NCI-H2107 (cell line): Measurements from ENCODE around the gene EVPL.
"Not testable (repeated sequence)": the region's sequence is repeated elsewhere in the genome, so short reads cannot be mapped to it uniquely, and the experiment has no call there.

Experiments used
- DNase-seq: peaks from one replicate; lab custom pipeline; 2025; lab: John Stamatoyannopoulos, UW

The EVPL gene

GRCh38 chr17:75996665-75997590, 30.2 kb downstream of the EVPL start:
- DNase-seq: no peak

GRCh38 chr17:75995385-75995925, 31.7 kb downstream of the EVPL start:
- DNase-seq: no peak

DNA sequence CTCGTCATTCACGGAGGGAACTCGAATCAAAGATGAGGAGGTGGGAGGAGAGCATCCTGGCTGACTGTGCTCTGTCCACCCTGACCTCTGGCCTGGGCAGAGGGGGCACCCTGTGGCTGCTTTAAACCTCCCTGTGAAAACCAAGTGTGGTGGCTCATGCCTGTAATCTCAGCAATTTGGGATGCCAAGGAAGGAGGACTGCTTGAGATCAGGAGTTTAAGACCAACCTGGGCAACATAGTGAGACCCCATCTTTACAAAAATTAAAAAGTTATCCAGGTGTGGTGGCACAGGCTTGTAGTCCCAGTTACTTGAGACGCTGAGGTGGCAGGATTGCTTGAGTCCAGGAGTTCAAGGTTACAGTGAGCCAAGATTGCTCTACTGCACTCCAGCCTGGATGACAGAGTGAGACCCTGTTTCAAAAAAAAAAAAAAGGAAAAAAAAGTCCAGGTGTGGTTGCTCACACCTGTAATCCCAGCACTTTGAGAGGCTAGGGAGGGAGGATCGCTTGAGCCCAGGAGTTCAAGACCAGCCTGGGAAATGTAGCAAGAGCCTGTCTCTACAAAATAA, 32.2 kb downstream of the EVPL start:
- no peak for DNase-seq

GRCh38 chr17:75991396-75991795, 35.7 kb downstream of the EVPL start:
- DNase-seq: no peak

DNA sequence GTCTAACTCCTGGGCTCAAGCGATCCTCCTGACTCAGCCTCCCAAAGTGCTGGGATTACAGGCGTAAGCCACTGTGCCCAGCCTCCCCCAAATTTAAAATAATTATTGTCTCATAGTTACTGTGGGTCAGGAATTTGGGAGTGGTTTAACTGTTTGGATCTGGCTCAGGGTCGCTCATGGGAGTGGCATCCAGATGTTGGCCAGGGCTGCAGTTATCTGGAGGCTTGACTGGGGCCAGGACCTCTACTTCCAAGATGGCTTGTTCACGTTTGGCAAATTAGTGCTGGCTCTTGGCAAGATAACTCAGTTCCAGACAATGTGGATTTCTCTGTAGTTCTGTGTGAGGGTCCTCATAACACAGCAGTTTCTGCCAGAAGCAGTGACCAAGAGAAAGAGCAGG, 40.1 kb downstream of the EVPL start:
- DNase-seq: no peak

DNA sequence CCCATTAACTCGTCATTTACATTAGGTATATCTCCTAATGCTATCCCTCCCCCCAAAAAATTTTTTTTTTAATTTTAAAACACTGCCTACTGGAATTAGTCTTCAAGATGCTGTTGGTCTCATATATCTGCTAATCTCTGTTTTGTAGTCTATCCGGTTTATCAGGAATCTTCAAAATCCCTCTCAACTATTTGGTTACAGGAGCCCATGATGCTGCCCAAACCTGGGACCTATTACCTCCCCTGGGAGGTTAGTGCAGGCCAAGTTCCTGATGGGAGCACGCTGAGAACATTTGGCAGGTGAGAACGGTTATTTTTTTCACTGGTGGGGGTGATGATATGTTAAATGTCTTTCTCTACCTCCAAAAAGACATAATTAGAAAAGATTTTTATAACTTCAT, 41.1 kb downstream of the EVPL start:
- no peak for DNase-seq

DNA sequence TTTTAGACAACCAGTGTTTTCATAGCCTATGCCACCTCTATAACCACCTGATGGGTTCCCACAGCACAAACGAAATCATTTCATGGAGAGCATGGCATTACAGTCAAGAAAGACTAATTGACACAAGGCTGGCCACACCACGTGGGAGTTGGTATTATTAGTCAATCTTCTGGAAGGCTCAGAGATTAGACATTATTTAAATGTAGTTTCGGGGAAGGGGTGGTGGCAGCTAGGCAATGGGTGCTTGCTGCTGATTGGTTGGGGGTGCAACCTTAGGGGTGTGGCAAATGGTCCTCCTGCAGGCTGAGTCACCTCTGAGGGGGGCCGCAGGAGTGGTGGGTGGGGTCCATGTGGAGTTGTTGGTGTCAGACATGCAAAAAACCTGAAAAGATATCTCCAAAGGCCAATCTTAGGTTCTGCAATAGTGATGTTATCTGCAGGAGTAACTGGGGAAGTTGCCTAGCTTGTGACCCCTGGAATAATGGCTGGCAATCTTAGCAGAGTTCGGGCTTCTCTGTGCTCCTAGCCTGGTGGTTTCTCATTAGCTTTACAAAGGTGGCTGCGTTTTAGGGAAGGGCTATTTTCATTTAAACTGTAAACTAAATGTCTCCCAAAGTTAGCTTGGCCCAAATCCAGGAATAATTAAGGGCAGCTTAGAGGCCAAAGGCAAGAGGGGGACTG, 43.5 kb downstream of the EVPL start:
- DNase-seq: no peak

DNA sequence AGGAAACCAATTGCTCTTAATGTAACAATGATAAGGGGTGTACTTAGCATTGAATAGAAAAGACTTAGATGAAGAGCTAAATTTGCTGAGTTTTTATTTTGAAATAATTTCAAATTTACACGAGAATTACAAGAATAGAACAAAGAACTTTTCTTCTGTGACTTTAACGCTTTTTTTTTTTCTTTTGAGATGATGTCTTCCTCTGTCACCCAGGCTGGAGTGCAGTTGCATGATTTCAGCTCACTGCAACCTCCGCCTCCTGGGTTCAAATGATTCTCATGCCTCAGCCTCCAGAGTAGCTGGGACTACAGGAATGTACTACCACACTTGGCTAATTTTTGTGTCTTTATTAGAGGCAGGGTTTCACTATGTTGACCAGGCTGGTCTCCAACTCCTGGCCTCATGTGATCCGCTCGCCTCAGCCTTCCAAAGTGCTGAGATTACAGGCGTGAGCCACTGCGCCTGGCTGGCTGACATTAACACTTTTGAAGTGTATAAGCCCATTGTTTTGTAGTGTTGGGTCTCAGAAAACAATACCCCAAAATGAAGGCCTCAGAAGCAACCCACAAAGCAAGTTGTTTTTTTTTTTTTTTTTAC, 46.0 kb downstream of the EVPL start:
- no peak for DNase-seq

DNA sequence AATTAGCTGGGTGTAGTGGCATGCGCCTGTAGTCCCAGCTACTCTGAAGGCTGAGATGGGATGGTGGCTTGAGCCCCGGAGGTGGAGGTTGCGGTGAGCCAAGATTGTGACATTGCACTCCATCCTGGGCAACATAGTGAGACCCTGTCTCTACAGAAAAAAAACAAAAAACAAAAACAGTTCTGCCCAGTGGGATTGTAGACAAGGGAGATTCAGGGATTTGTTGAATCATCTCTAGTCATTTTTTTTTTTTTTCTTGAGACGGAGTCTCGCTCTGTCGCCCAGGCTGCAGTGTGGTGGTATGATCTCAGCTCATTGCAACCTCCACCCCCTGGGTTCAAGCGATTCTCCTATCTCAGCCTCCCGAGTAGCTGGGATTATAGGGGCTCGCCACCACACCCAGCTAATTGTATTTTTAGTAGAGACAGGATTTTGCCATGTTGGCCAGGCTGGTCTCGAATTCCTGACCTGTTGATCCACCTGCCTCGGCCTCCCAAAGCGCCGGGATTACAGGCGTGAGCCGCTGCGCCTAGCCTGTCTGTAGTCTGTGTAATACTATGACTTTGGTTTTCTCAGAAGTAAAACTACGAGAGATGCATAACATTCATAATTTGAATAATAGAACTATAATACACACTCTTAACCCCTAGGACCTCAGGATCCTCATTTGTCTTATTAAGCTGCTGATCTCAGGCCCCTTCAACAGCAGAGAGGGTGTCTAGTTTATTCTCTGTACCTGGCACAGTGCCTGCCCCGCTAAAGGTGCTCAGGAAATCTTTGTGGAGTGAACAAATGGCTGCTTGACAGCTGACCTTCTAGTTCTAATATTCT, 46.7 kb downstream of the EVPL start:
- DNase-seq: no peak

GRCh38 chr17:75979705-75980187, 47.4 kb downstream of the EVPL start:
- no peak for DNase-seq

DNA sequence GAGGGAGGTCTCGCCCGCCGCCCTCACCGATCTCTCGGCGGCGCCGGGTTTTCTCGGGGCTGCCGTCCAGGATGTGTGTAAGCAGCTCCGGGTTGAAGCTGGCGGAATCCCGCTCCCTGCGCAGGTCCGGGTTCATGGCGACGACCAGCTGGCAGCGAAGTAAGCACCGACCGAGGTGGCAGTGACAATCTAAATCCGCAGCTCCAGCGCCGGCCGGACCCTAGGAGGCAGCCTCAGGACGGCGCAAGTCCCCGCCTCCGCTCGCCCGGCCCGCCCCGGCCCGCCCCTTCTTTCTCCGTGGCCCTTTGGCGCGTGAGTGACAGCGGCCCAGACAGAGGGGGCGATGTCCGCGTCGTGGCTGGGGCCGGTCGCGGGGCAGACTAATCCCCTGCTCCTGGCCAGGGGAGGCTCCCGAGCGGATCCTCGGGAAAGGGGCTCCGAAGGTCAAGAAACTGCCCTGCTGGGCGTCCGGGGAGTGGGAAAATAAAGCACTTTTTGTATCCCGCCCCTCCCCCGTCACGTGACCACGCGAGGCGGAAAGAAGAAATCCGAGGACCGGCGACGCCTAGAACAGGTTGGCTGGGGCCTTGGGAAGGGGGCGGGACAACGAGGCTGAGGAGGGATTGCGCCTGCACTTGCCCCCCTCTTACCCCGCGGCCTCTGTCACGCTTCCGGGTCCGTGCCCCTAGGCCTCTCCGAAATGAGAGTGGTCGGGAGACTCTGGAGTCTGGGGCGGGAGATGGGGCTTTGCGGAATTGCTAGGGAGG, 48.0 kb downstream of the EVPL start, which contains the start of the genes ACOX1 and TEN1:
Gene ACOX1, minus strand, starts transcription at position 229 of the 767 bp plus-strand sequence. Its CDS starts 93 bp downstream, at position 136.
Gene TEN1, plus strand, starts transcription at position 303 of the 767 bp plus-strand sequence. CDS start 6,953 bp downstream, outside the sequence.
- DNase-seq: peak; percentile 91

DNA sequence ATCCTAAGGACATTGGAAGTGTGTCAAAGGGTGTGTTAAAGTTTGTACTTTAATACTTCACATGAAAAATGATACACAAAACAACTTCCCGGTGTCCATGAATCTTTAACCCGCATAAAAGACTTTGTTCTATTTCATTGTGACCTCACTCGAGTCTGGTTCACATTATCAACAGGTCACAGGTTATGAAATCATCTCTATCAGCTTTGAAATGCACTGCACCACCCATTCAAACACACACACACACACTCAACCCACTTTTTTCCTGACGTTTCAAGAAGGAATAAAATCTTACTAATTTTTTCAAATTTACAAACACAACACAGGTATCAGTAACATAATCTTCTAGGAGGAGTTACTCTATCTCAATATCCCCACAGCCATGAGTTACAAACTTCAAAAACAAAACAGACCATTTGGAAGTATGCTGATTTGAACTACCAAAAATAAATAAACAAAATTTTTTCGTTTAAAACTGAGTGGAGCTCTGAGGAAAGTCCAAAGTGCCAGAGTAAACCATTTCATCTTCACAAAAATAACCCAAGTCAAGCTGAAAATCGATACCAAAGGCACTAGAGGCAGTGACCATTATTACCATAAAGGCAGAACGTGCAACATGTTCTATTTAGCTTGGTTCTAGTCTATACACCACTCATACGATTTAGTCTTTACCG, 50.8 kb downstream of the EVPL start:
- no peak for DNase-seq

- DNase-seq: no peak
These were observed 51.3 kb downstream of the EVPL start for GRCh38 chr17:75975757-75976174.

DNA sequence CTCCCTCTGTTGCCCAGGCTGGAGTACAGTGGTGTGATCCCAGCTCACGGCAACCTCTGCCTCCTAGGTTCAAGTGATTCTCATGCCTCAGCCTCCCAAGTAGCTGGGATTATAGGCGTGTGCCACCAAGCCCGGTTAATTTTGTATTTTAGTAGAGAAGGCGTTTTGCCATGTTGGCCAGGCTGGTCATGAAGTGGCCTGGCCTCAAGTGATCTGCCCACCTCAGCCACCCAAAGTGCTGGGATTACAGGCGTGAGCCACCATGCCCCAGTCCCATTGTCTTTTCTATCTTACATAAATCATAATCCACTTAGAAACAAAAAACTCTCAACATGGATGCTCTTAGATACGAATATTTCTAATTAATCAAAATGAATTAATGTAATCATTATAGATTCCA, 51.9 kb downstream of the EVPL start:
- not testable (repeated sequence) for DNase-seq

DNA sequence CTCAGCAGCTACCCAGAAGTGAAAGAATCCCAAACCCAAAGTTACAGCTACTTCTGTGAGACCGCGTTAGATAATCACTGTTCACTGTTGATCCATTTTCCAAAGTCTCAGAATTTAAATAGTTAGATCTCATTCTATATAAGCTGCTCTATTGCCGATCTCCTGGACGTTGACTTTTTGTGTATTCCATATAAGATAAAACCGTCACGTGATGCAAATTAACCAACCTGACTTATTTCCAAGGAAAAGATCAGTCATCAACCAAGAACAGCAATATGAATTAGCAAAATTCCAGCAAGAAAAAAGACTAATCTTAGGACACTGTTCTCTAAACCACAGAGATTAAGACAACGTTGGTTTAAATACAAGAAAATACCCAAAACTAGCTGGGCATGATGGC, 56.5 kb downstream of the EVPL start:
- DNase-seq: no peak

DNA sequence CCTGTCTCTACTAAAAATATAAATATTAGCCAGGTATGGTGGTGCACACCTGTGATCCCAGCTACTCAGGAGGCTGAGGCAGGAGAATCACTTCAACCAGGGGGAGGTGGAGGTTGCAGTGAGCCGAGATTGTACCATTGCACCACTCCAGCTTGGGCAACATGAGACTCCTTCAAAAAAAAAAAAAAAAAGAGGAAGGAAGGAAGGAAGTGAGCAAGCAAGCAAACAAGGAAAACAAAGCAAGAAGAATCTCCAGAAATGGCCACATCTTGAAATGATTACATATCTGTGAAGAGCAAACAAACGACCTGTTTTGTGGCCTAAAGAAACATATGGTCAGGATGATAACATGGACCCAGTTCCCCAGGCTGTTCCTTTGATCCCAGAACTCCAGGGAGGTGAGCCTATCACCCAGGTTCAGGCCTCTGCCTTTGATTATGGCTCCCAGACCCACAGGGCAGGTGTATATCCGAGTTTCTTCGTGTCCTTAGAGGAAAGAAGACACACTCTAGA, 57.0 kb downstream of the EVPL start:
- DNase-seq: no peak

DNA sequence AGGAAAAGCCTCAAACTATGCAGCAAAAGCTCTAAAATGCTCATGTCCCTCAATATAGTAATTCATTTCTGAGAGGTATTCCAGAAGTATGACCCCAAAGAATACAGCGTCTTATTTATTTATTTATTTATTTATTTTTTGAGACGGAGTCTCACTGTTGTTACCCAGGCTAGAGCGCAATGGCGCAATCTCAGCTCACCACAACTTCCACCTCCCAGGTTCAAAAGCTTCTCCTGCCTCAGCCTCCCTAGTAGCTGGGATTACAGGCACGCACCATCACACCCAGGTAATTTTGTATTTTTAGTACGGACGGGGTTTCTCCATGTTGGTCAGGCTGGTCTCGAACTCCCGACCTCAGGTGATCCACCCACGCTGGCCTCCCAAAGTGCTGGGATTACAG, 58.1 kb downstream of the EVPL start:
- DNase-seq: not testable (repeated sequence)

DNA sequence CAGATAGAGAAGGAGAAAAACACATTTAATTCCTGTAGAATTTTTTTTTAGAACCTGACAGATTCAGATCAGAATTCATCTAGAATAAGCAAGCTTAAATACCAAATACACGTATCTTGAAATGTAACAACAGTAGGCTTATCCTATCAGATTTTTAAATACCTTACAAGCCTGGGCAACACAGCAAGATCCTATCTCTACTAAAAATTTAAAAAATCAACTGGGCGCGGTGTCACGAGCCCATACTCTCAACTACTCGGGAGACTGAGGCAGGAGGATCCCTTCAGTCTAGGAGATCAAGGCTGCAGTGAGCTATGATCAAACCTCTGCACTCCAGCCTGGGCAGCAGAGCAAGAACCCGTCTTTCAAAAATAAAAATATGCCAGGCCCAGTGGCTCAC, 61.6 kb downstream of the EVPL start:
- no peak for DNase-seq

- DNase-seq: no peak
These were observed 67.1 kb downstream of the EVPL start for GRCh38 chr17:75959839-75960511.
